GM19240 (cell line): ENCODE measurements around the gene KRTAP4-12.
"Not testable (repeated sequence)": the region's sequence is repeated elsewhere in the genome, so short reads cannot be mapped to it uniquely, and the experiment has no call there.

Source experiments
- DNase-seq: peaks from one replicate; pipeline ENCODE4 v3.0.0; 2011; ENCODE audit warnings: low spot score; ENCODE audit not compliant: insufficient read length

Gene KRTAP4-12

GRCh38 chr17:41126412-41126811, 2.4 kb upstream of the KRTAP4-12 start:
- no peak for DNase-seq

GRCh38 chr17:41125064-41125463, 1.1 kb upstream of the KRTAP4-12 start:
- DNase-seq, result no peak

- DNase-seq, result not testable (repeated sequence)
These were observed 541 bp downstream of the KRTAP4-12 start for GRCh38 chr17:41123292-41123990.

GRCh38 chr17:41121742-41122141, 2.2 kb downstream of the KRTAP4-12 start:
- DNase-seq, result no peak

GRCh38 chr17:41119696-41120690, 4.0 kb downstream of the KRTAP4-12 start:
- not testable (repeated sequence) for DNase-seq

GRCh38 chr17:41118721-41119120, 5.3 kb downstream of the KRTAP4-12 start:
- DNase-seq, result no peak

GRCh38 chr17:41117846-41118386, 6.1 kb downstream of the KRTAP4-12 start, which contains the start of gene KRTAP4-11:
Gene KRTAP4-11 (minus strand): TSS chr17:41118373. CDS start chr17:41118315, 58 bp downstream.
- DNase-seq, result not testable (repeated sequence)

- DNase-seq, result no peak
These were observed 7.7 kb downstream of the KRTAP4-12 start for GRCh38 chr17:41116297-41116696.

GRCh38 chr17:41111151-41111885, 12.7 kb downstream of the KRTAP4-12 start:
- DNase-seq, result no peak

GRCh38 chr17:41108728-41109386, 15.1 kb downstream of the KRTAP4-12 start:
- DNase-seq, result not testable (repeated sequence)

- no peak for DNase-seq
These were observed 16.0 kb downstream of the KRTAP4-12 start for GRCh38 chr17:41107941-41108450.

GRCh38 chr17:41105347-41105746, 18.6 kb downstream of the KRTAP4-12 start, which contains the start of gene KRTAP4-9:
Gene KRTAP4-9 (plus strand): TSS chr17:41105389. CDS start chr17:41105389, 0 bp downstream.
- not testable (repeated sequence) for DNase-seq

GRCh38 chr17:41104386-41105038, 19.5 kb downstream of the KRTAP4-12 start:
- not testable (repeated sequence) for DNase-seq

GRCh38 chr17:41103896-41104295, 20.1 kb downstream of the KRTAP4-12 start:
- DNase-seq, result no peak

- DNase-seq, result no peak
These were observed 22.3 kb downstream of the KRTAP4-12 start, which contains the start of gene KRTAP4-16 for GRCh38 chr17:41101586-41102259. Gene KRTAP4-16 (minus strand): TSS chr17:41102209. CDS start chr17:41102209, 0 bp downstream.

- DNase-seq, result not testable (repeated sequence)
These were observed 24.1 kb downstream of the KRTAP4-12 start for GRCh38 chr17:41099682-41100480.

- no peak for DNase-seq
These were observed 25.5 kb downstream of the KRTAP4-12 start for GRCh38 chr17:41098481-41098880.

GRCh38 chr17:41098042-41098441, 25.9 kb downstream of the KRTAP4-12 start, which contains the start of gene KRTAP4-8:
Gene KRTAP4-8 (minus strand): TSS chr17:41098142. CDS start chr17:41098084, 58 bp downstream.
- DNase-seq, result no peak
